Measurements from ENCODE around the gene MBTPS1.
"Not testable (repeated sequence)": the region's sequence is repeated elsewhere in the genome, so short reads cannot be mapped to it uniquely, and the experiment has no call there.

Gene MBTPS1

DNA sequence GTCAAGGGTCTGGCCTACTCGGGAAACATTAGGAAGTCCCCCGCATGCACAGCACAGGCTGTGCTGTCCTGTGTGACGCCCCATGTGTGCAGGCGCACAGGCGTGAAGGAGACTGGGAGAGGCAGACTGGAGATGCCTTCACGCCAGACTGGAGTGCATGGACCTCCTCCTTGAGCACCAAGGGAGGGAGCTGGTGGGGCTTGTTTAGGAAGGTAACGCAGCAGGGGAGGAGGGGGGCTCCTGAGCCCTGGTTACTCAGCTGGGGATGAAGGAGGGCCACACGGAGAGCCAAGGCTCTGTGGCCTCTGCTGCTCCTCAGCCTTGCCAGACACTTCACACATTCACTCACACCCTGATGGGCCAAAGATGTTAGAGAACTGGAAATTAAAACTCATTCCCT is 20.5 kb upstream of the MBTPS1 start:
- no peak for DNase-seq (ENCODE audit: low read depth, low spot score)

DNA sequence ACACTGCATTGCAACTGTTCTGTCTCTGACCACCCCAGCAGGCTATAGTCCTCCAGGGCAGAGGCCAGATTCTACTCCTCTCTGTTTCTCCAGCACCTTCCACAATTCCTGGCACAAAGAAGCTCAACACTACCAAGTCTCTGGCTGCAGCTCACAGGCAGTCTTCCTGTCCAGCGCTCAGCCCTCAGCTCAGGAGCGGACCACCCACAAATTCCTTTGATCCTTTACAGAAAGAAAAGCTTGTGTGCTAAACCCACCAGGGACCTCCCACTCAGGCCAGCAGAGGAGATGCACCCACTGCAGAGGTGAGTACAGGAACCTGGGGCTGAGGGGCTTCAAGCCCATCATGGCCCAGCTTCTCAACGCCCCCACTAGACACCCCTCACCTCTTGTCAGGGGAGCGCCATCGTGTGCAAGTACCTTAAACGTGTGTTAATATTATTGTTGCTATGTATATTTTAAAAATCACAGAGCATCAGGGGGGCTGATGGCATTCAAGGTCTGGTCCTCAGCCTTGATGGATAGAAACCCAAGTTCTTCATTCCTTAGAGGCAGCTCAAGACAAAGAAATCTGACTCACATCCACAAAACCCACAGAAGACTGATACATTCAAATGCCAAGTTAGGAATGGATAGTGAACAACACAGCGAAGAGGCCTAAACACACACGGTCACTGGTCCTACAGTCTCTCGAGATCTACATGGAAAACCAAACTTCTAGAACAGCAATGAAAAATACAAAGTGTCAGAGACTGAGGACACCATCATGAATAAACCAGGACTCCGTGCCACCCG is 19.8 kb upstream of the MBTPS1 start:
- DNase-seq (ENCODE audit: low read depth, low spot score), result no peak

DNA sequence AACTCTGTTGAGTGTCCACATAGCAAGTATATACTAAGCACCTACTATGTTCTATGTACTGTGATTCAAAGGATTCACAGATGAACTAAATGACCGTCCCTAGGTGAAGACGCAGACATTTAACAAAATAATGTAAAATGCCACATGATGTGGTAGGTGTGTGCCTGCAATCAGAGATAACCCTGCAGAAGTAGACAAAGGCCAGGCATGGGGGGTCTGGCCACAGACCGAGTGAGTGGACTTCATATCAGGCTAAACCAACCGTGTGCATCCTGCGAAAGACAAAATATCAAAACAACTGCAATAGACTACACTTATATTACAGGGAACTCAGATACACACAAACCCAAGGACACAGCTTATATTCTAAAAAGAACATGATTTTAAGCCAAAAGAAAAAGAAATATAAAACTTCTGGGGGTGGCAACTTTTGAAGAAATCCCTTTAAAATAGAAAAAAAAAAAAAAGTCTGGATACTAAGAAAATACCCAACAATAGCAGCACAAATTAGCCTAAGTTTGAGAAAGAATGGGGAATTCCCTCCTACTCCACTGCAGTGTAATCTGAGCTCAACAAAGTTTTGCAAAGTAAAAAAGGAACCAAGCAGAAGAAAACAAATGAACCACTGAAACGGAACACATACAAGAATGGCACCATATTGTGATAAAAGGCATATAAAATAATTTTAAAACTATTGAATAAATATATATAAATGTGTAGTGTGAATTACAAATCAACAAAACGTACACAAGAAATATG is 16.0 kb upstream of the MBTPS1 start:
- DNase-seq (ENCODE audit: low read depth, low spot score), result no peak

DNA sequence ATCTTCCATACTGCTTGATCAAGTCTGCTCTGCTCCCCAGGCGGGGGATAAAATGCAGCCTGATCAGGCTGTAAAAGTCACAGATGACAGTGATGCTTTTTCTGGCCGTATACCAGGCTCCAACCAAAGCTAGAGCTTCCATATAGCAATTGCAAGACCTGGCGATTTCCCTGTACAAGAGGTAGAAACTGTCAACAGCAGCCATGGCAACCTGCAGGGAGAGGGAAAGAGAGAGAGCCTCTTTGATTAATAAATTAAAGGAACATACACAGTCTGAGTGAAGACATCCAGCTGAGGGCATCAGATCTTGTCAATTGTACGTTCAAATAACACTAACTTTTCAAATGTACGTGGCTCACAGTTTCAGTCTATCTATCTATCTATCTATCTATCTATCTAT is 14.4 kb upstream of the MBTPS1 start:
- no peak for DNase-seq (ENCODE audit: low read depth, low spot score)

DNA sequence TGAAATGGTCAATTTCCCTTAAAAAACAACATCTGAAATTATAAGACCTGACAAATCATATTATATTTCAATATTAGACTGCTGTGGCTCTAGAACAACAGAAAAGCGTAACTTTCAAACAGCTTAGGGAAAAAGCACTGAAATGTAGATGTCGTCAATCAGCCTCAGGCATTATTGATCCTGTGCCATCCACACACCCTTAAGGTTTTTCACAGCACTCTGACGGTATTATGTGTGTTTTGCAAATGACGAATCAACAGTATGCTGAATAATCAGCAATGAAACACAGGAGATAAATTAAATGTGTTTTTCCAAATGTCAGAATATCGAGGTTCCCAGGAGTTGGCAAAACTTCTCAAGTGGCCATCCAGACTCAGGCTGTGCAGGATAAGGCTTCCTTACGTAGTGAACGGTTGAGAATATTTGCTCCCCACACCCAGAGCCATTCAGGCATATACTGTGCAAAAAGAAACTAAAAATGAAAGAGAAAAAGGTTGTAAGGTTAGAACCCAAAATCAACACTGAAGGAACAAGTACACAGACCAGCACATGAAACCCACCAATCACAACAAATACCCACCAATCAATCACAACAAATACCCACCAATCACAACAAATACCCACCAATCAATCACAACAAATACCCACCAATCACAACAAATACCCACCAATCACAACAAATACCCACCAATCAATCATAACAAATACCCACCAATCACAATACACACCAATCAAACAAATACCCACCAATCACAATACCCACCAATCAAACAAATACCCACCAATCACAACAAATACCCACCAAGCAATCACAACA is 7.7 kb upstream of the MBTPS1 start:
- DNase-seq (ENCODE audit: low read depth, low spot score), result no peak

DNA sequence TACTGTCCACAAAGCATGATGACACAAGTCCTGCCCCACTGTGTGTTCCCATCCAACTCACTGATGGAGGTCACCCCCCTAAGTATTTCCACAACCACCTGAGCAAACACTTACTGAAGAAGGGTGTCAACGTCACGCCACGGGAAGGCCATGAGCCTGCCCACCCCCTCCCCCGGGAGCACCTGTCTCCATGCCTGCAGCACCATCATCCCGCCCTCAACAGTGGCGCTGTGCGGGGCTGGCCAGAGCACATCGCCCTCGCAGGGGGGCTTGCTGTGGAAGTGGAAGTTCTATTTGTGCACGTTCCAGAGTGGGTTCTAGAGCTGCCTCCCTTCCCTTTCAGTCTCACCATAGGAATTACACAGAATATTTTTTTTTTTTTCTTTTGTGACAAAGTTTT is 4.3 kb upstream of the MBTPS1 start:
- no peak for DNase-seq (ENCODE audit: low read depth, low spot score)

DNA sequence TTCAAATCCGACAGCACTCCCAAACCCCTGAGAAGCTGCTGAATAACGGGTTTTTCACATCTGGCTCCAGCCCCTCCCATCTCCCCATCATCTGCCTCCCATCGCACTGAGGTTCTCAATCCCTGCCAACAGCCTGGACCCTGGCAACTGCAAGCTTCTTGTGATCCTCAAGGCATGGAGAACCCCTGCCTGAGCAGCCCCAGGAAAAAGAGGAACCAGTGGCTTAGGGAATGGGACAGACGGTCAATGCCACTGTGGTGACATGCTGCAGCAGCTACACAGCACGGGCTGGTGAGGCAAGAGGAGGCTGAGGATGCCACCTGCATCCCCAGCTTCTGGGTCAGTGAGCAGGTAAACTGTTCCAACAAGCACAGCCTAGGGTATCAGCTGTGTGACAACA is 3.3 kb upstream of the MBTPS1 start:
- no peak for DNase-seq (ENCODE audit: low read depth, low spot score)

DNA sequence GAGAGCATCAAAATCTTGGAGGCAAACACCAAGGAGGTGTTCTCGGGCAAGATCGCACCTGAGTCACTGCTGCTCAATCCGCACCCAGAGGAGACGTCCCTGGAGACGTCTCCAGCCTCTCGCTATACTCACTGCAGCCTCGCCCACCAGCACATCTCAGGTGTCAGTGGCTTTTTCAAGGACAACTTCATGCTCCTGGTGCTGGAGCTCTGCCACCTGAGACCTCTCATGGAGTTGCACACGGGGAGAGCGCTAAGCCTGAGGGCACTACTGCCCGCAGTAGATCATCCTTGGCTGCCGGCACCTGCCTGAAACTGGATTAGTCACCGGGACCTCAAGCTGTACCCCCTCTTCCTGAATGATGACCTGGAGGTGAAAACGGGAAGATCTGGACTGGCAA is 2.6 kb upstream of the MBTPS1 start:
- no peak for DNase-seq (ENCODE audit: low read depth, low spot score)

DNA sequence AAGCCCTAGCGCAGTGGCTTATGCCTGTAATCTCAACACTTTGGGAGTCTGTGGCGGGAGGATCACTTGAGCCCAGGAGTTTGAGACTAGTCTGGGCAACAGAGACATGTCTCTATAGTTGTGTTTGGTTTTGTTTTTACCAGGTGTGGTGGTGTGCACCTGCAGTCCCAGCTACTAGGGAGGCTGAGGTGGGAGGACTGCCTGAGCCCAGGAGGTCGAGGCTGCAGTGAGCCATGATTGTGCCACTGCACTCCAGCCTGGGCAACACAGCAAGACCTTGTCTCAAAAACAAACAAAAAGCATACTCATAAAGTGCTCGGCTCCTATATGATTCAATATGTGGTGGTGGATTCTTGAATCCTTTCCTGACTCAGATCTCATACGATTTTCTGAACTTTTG is 1.6 kb upstream of the MBTPS1 start:
- DNase-seq (ENCODE audit: low read depth, low spot score), result not testable (repeated sequence)

DNA sequence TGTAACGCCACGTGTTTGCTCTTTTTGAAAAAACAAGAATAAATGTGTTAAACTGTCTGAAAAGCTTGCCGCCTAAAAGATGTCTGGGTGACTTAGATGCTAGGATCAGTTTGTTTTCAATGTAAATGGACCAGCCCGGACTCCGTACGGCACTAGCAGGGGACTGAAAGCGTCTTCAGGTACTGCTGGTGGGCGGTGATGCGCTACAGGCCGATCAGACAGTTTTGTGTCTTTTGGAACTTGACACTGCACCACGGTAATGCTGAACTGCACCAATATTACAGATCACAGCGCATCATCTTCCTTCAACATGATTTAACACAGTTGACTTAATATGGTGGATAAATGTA is 727 bp upstream of the MBTPS1 start:
- DNase-seq (ENCODE audit: low read depth, low spot score), result peak; percentile 7

DNA sequence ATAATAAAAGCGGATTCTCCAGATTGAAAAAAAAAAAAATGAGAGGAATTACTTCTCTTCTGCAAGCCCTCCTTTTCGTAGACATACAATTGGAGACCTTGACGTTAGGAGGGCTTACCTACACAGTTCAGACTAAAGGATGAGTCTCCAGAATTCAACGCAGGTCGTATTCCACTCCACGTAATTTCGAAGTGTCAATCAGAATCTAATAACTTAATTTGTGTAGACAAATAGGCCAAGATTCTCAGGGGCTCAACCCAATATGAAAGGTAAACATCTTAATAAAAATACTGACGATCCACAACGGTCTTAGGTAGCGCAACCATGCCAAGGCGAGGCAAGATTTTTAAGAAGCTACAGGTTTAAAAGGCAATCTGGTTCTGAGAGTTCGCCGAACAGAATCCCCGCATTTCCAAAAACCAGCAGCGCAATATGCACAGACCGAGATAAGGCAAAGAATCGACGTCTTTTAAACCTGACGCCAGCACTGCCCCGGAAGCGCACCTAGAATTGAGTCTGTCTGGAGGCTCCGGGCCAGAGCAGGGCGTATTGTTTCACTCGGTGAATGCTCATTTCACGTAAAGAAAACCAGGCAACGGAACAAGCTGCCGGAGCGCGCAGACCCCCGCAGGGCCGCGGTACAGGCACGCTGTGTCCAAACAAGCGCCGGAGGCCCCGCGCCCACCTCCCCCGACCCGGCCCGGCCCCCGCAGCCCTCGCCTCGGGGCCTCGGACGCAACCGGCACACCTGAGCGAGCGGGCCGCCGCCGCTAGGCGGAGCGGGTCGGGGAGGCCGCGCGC is 623 bp downstream of the MBTPS1 start:
- peak; percentile 8 for DNase-seq (ENCODE audit: low read depth, low spot score)

DNA sequence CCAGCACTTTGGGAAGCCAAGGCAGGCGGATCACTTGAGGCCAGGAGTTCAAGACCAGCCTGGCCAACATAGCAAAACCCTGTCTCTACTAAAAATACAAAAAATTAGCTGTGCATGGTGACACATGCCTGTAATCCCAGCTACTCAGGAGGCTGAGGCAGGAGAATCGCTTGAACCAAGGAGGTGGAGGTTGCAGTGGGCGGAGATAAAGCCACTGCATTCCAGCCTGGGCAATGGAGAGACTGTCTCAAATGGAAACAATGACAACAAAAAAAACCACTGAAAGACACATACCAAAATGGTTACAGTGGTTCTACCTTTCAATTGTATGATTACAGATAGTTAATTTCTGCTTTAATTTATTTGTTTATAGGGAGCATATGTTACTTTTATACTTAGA is 4.8 kb downstream of the MBTPS1 start:
- DNase-seq (ENCODE audit: low read depth, low spot score), result not testable (repeated sequence)

DNA sequence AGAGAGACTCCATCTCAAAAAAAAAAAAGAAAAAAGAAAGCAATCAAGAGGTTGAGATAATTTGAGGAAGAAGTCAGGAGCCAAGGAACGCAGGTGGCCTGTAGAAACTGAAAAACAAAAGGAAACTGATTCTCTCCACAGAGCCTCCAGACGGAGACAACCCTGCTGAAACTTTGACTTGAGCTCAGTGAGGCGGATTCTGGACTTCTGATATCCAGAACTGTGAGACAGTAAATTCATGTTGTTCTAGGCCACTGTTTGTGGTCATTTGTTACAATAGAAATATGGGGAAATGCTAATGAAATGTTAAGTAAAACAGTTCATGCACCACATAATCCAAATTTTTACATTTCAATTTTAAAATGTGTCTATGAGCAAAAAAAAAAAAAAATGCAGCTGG is 5.2 kb downstream of the MBTPS1 start:
- DNase-seq (ENCODE audit: low read depth, low spot score), result no peak

DNA sequence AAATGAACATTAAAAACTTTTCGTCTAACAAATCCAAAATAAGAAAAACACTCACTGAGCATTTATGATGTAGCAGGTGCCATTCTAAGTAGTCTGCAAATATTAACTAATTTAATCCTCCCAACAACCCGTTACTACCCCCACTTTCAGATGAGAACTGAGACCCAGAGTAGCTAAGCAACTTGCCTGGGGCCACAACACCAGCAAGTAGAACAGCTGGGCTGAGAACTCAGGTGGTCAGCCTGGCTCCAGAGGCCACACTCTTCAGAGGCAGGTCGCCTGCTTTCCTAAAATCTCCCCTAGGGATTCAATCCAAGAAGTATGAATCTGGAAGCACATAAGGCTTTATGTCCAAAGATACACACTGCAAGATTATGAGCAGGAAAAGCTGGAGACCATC is 6.2 kb downstream of the MBTPS1 start:
- no peak for DNase-seq (ENCODE audit: low read depth, low spot score)

DNA sequence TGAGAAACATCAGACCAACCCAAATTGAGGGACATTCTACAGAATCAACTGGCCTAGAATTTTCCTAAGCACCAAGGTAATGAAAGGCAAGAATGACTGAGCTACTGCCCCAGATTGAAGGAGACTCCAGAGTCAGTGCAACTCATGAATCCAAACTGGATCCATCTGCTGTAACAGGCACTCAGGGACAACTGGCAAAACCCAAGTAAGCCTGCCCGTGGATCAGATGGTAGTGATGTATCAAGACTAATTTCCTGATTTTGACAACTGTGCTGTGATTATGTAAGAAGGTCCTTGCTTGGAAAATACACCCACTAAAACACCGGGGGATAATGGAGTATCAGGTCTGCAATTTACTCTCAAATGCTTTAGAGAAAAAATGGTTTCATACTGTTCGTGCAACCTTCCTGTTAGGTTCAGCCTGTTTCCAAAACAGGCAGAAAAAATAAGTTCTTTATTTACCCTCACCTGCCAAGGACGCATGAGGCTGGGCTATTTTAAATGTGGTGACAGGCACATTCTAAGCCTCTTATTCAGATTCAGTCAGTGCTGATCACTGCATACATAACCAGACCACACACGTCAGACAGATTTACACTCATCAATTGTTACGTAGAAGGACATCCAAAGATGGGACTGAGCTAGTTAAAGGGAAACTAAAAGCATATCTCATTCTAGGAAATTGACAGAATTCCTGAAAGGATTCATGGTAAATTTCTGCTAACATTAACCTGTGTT is 7.0 kb downstream of the MBTPS1 start:
- DNase-seq (ENCODE audit: low read depth, low spot score), result no peak

DNA sequence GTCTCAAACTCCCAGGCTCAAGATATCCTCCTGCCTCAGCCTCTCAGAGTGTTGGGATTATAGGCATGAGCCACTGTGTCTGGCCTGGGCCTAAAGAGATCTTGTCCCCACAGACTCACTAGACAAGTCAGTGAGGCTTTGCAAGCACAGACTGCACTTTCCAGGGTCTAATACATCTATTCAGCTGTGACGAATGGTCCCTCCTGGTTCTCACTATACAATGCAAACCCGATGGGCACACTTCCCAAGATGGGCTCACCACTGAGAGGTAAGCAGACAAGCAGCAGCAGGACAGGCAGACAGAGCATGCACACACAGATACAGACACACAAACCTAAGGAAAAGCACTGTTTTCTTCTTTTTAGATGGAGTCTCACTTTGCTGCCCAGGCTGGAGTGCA is 8.8 kb downstream of the MBTPS1 start:
- DNase-seq (ENCODE audit: low read depth, low spot score), result no peak

DNA sequence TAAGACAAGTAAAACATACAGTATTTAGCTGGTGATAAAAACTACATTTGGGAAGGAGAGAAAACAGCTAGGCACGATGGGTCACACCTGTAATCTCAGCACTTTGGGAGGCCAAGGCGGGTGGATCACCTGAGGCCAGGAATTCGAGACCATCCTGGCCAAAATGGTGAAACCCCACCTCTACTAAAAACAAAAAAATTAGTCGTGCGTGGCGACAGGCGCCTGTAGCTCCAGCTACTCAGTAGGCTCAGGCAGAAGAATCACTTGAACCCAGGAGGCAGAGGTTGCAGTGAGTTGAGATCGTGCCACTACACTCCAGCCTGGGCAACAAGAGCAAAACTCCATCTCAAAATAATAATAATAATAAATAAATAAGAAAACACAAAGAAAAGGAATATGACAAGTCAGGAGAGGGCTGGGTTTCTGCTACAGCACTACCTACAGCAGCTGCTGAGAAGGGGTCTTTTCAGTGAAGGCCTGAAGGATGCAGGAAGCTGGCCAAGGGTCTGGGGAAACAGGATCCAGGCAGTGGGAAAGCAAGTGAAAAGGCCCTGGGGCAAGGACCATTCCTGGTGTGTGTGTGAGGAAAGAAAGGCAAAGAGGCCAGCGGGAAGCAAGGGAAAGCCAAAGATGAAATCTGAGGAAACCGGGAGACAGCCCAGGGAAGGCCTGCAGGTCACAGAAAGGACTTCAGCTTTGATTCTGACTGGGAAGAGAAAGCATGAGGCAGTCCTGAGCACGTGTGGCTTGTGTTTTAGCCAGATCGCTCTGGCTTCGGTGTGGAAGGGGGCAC is 10.6 kb downstream of the MBTPS1 start:
- no peak for DNase-seq (ENCODE audit: low read depth, low spot score)

DNA sequence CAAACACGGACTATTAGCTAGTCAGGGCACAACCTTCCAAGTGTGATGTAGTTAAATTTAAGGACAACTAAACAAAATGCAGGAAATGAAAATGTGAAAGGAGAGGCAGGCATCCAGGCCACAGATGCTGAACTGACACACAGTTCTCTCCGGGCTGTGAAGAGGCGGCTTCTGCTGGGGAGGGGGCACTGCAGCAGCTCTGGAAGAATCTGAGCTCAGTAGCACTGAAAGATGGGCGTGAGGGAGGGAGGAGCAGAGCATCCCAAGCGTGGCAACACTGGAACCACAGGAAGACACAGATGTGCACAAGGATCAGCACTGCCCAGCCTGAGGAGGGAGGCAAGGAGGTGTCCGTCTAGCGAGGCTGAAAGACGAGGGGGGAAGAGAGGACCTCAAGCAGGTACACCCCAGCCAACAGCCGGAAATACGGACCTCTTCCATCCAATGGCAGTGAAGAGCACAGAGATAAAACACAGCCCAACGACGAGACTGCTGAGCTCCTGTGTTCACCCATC is 11.4 kb downstream of the MBTPS1 start:
- no peak for DNase-seq (ENCODE audit: low read depth, low spot score)

DNA sequence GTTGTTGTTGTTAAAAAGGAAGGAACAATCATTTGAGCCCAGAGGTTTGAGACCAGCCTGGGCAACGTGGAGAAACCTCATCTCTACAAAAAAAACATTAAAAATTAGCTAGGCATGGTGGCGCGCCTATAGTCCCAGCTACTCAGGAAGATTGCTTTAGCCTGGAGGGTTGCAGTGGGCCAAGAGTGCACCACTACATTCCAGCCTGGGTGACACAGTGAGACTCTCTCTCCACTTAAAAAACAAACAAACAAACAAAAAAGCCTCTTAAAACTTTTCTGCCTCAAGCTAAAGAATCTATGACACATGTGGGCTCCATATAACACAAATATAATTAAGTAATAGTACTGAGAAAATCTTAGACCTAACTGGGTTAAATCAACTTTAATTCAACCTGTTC is 12.5 kb downstream of the MBTPS1 start:
- DNase-seq (ENCODE audit: low read depth, low spot score), result no peak

DNA sequence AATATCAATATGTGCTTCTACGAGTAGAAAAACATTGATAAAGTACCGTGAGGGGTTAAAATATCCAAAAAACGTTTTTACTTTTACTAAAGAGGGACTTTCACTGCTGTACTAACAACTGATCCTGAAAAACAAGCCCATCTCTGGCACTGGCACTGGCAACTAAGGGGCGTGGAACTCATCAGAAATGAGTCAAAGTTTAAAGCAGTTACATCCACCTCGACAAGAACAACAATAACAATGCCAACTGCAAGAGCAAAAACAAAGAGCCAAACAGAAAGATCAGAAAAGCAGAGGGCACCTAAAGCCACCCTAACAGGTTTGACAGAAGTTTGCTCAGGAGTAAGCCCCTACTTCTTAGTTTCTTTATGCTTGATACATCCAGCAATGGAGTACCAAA is 13.1 kb downstream of the MBTPS1 start:
- DNase-seq (ENCODE audit: low read depth, low spot score), result no peak
